Measurements from ENCODE around the gene MEF2B.

The MEF2B gene

GRCh38 chr19:19169236-19170052 is 619 bp downstream of the MEF2B start:
- peaks cover 14% of the 10 kb centered on the region for H3K4me1 ChIP-seq (ENCODE audit: control insufficient read depth, insufficient read depth, low read length)
- peak overlapping the region; percentile 69 for H3K4me2 ChIP-seq (ENCODE audit: low read length)
- H3K9ac ChIP-seq (ENCODE audit: low read depth, low read length), result no peak overlapping the region
- H3K27me3 ChIP-seq (ENCODE audit: control insufficient read depth, insufficient read depth, low read length), result no peaks in the 10 kb centered on the region
- no peaks in the 10 kb centered on the region for H3K36me3 ChIP-seq (ENCODE audit: insufficient read depth, low read length)
- no peak overlapping the region for H3K4me3 ChIP-seq (ENCODE audit: low read length)
- H3K9me3 ChIP-seq (replicated peaks; ENCODE audit: low read length), result no peaks in the 10 kb centered on the region

DNA sequence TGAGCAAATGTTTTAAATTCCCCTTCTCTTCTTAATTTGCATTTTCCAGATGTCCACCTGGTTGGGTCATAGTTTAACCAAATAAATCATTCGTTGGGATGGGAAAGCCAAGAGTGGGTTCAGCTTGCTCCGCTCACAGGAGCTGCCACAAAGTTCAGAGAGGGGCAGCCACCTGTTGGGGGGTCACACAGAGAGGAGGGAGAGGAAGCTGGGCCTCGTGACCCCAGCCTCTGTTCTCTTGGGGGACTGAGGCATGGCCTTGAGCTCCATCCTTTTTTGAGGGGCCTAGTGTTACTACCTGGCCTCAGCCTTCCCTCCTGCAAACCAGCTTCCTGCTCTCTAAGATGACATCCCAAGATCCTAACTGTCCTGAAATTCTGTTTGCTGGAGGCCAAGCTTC is 2.5 kb downstream of the MEF2B start:
- no peaks in the 10 kb centered on the region for H3K9me3 ChIP-seq (replicated peaks; ENCODE audit: low read length)
- H3K4me3 ChIP-seq (ENCODE audit: low read length), result no peak overlapping the region
- H3K4me2 ChIP-seq (ENCODE audit: low read length), result no peak overlapping the region
- peaks cover 14% of the 10 kb centered on the region for H3K4me1 ChIP-seq (ENCODE audit: control insufficient read depth, insufficient read depth, low read length)
- no peaks in the 10 kb centered on the region for H3K36me3 ChIP-seq (ENCODE audit: insufficient read depth, low read length)
- no peak overlapping the region for H3K9ac ChIP-seq (ENCODE audit: low read depth, low read length)
- no peaks in the 10 kb centered on the region for H3K27me3 ChIP-seq (ENCODE audit: control insufficient read depth, insufficient read depth, low read length)

GRCh38 chr19:19165396-19165795 is 4.7 kb downstream of the MEF2B start:
- H3K9ac ChIP-seq (ENCODE audit: low read depth, low read length), result no peak overlapping the region
- H3K9me3 ChIP-seq (replicated peaks; ENCODE audit: low read length), result no peaks in the 10 kb centered on the region
- H3K4me2 ChIP-seq (ENCODE audit: low read length), result no peak overlapping the region
- no peaks in the 10 kb centered on the region for H3K27me3 ChIP-seq (ENCODE audit: control insufficient read depth, insufficient read depth, low read length)
- no peaks in the 10 kb centered on the region for H3K36me3 ChIP-seq (ENCODE audit: insufficient read depth, low read length)
- H3K4me3 ChIP-seq (ENCODE audit: low read length), result no peak overlapping the region
- peaks cover 6% of the 10 kb centered on the region for H3K4me1 ChIP-seq (ENCODE audit: control insufficient read depth, insufficient read depth, low read length)

DNA sequence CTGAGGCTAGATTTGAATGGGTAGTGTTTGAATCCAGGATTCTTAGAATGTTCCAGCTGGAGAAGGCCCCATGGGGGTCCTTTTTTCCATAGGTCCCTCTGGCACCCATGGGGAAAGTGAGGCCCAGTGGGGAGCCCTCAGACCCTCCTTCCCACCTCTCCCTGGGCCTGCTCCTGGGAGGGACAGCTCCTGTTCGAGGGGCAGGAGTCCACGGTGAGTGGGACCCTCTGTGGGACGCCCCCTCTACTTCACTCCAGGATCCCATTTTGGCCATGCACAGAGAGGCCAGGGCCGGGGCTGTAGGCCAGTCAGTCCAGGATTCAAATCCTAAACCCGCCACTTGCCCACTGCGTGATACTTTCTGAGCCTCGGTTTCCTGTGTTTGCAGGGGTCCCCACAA is 7.6 kb downstream of the MEF2B start:
- no peaks in the 10 kb centered on the region for H3K27me3 ChIP-seq (ENCODE audit: control insufficient read depth, insufficient read depth, low read length)
- no peak overlapping the region for H3K4me2 ChIP-seq (ENCODE audit: low read length)
- H3K36me3 ChIP-seq (ENCODE audit: insufficient read depth, low read length), result no peaks in the 10 kb centered on the region
- no peaks in the 10 kb centered on the region for H3K4me1 ChIP-seq (ENCODE audit: control insufficient read depth, insufficient read depth, low read length)
- H3K9me3 ChIP-seq (replicated peaks; ENCODE audit: low read length), result no peaks in the 10 kb centered on the region
- H3K9ac ChIP-seq (ENCODE audit: low read depth, low read length), result no peak overlapping the region
- H3K4me3 ChIP-seq (ENCODE audit: low read length), result no peak overlapping the region

GRCh38 chr19:19160461-19161035 is 9.5 kb downstream of the MEF2B start:
- H3K27me3 ChIP-seq (ENCODE audit: control insufficient read depth, insufficient read depth, low read length), result no peaks in the 10 kb centered on the region
- H3K4me3 ChIP-seq (ENCODE audit: low read length), result no peak overlapping the region
- H3K4me2 ChIP-seq (ENCODE audit: low read length), result no peak overlapping the region
- H3K4me1 ChIP-seq (ENCODE audit: control insufficient read depth, insufficient read depth, low read length), result no peaks in the 10 kb centered on the region
- no peaks in the 10 kb centered on the region for H3K9me3 ChIP-seq (replicated peaks; ENCODE audit: low read length)
- no peak overlapping the region for H3K9ac ChIP-seq (ENCODE audit: low read depth, low read length)
- peaks cover 3% of the 10 kb centered on the region for H3K36me3 ChIP-seq (ENCODE audit: insufficient read depth, low read length)

GRCh38 chr19:19159534-19159933 is 10.5 kb downstream of the MEF2B start:
- H3K9ac ChIP-seq (ENCODE audit: low read depth, low read length), result no peak overlapping the region
- no peaks in the 10 kb centered on the region for H3K4me1 ChIP-seq (ENCODE audit: control insufficient read depth, insufficient read depth, low read length)
- no peaks in the 10 kb centered on the region for H3K9me3 ChIP-seq (replicated peaks; ENCODE audit: low read length)

GRCh38 chr19:19157808-19158207 is 12.3 kb downstream of the MEF2B start:
- H3K36me3 ChIP-seq (ENCODE audit: insufficient read depth, low read length), result peaks cover 3% of the 10 kb centered on the region
- no peak overlapping the region for H3K9ac ChIP-seq (ENCODE audit: low read depth, low read length)
- H3K27me3 ChIP-seq (ENCODE audit: control insufficient read depth, insufficient read depth, low read length), result no peaks in the 10 kb centered on the region
- no peak overlapping the region for H3K4me3 ChIP-seq (ENCODE audit: low read length)
- no peaks in the 10 kb centered on the region for H3K4me1 ChIP-seq (ENCODE audit: control insufficient read depth, insufficient read depth, low read length)
- H3K4me2 ChIP-seq (ENCODE audit: low read length), result no peak overlapping the region
- no peaks in the 10 kb centered on the region for H3K9me3 ChIP-seq (replicated peaks; ENCODE audit: low read length)

More at GRCh38 chr19:19159534-19159933, 10.5 kb downstream of the MEF2B start:
- Histone ChIP-seq H3K4me2 (ENCODE audit: low read length) (no peak overlapping the region), H3K27me3 (ENCODE audit: control insufficient read depth, insufficient read depth, low read length) (no peaks in the 10 kb centered on the region), H3K36me3 (ENCODE audit: insufficient read depth, low read length) (peaks cover 3% of the 10 kb centered on the region), H3K4me3 (ENCODE audit: low read length) (no peak overlapping the region)

GRCh38 chr19:19155495-19156219 is 14.4 kb downstream of the MEF2B start:
- no peaks in the 10 kb centered on the region for H3K4me1 ChIP-seq (ENCODE audit: control insufficient read depth, insufficient read depth, low read length)
- no peak overlapping the region for H3K4me2 ChIP-seq (ENCODE audit: low read length)
- no peaks in the 10 kb centered on the region for H3K27me3 ChIP-seq (ENCODE audit: control insufficient read depth, insufficient read depth, low read length)
- H3K9ac ChIP-seq (ENCODE audit: low read depth, low read length), result no peak overlapping the region
- H3K36me3 ChIP-seq (ENCODE audit: insufficient read depth, low read length), result peaks cover 3% of the 10 kb centered on the region
- no peak overlapping the region for H3K4me3 ChIP-seq (ENCODE audit: low read length)
- no peaks in the 10 kb centered on the region for H3K9me3 ChIP-seq (replicated peaks; ENCODE audit: low read length)

DNA sequence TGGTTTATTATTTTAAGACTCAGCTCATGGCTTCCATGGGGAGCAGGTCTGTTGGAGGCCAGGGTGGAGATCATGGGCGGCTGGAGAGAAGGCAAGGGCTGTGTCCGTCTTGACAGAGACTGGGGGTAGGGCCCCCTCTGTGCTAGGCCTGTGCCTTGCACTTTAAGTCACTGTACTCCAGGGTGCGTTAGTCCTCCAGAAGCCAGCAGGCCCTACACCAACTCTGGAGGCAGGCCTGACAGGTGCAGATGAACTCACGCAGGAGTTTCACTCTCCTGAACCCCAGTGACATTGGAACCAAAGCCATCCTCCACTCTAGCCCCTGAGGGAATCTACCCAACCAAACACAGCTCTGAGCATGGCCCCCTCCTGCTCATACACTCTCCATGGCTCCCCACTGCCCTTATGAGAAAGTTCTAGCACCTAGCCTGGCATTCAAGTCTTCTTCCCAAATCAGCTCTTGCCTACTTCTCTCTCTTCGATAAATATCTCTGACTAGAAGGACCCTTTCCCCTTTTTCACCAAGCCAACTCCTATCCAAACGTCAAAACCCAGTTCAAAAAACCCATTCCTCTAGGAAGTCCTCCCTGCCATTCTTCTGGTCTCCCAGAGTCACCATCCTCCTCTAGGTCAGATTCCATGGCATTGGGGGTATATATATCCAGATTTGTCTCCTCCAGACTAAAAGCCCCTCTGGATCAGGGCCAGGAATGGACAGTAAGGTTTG is 15.1 kb downstream of the MEF2B start:
- H3K27me3 ChIP-seq (ENCODE audit: control insufficient read depth, insufficient read depth, low read length), result no peaks in the 10 kb centered on the region
- no peaks in the 10 kb centered on the region for H3K9me3 ChIP-seq (replicated peaks; ENCODE audit: low read length)
- H3K36me3 ChIP-seq (ENCODE audit: insufficient read depth, low read length), result peaks cover 3% of the 10 kb centered on the region
- H3K4me1 ChIP-seq (ENCODE audit: control insufficient read depth, insufficient read depth, low read length), result no peaks in the 10 kb centered on the region
- no peak overlapping the region for H3K4me2 ChIP-seq (ENCODE audit: low read length)
- H3K4me3 ChIP-seq (ENCODE audit: low read length), result no peak overlapping the region
- no peak overlapping the region for H3K9ac ChIP-seq (ENCODE audit: low read depth, low read length)

- no peak overlapping the region for H3K4me2 ChIP-seq (ENCODE audit: low read length)
- H3K4me3 ChIP-seq (ENCODE audit: low read length), result no peak overlapping the region
- no peaks in the 10 kb centered on the region for H3K9me3 ChIP-seq (replicated peaks; ENCODE audit: low read length)
- peaks cover 3% of the 10 kb centered on the region for H3K36me3 ChIP-seq (ENCODE audit: insufficient read depth, low read length)
- H3K4me1 ChIP-seq (ENCODE audit: control insufficient read depth, insufficient read depth, low read length), result no peaks in the 10 kb centered on the region
- H3K27me3 ChIP-seq (ENCODE audit: control insufficient read depth, insufficient read depth, low read length), result no peaks in the 10 kb centered on the region
- H3K9ac ChIP-seq (ENCODE audit: low read depth, low read length), result no peak overlapping the region
Observed at GRCh38 chr19:19152668-19153384, 17.2 kb downstream of the MEF2B start.

DNA sequence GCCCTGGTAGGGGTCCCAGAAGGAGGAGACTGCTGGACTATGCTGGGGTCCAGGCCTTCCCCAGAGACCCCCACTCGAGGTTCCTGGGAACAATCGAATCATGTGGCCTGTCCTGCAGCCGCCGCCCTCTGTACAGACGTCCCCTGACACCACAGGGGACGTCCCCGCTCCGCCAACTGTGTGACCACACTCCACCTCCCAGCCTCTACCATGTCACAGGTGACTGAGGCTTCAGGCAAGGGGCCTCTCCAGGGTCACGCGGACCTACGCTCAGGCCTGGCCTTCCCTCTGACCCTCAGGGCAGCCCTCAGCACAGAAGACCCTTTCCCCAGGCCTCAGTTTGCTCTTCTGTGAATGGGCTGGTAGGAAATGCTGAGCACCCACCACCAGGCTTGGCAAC is 18.6 kb downstream of the MEF2B start:
- Histone ChIP-seq H3K4me2 (ENCODE audit: low read length) (no peak overlapping the region), H3K9ac (ENCODE audit: low read depth, low read length) (no peak overlapping the region), H3K27me3 (ENCODE audit: control insufficient read depth, insufficient read depth, low read length) (no peaks in the 10 kb centered on the region), H3K4me1 (ENCODE audit: control insufficient read depth, insufficient read depth, low read length) (no peaks in the 10 kb centered on the region), H3K36me3 (ENCODE audit: insufficient read depth, low read length) (no peaks in the 10 kb centered on the region), H3K9me3 (replicated peaks; ENCODE audit: low read length) (no peaks in the 10 kb centered on the region), H3K4me3 (ENCODE audit: low read length) (no peak overlapping the region)
